ENCODE results near the gene INPP5A. TPM values are rescaled to one million over a fixed set of nuclear protein-coding genes. Genes with fewer than 3 reads are reported as not detected.
A peak's percentile ranks its signal among the peaks of the same experiment; 100 is the strongest.

Gene INPP5A
- total RNA-seq, 6 donors from 2014 or later = 28.6 to 81.7 (median 44.8) TPM

DNA sequence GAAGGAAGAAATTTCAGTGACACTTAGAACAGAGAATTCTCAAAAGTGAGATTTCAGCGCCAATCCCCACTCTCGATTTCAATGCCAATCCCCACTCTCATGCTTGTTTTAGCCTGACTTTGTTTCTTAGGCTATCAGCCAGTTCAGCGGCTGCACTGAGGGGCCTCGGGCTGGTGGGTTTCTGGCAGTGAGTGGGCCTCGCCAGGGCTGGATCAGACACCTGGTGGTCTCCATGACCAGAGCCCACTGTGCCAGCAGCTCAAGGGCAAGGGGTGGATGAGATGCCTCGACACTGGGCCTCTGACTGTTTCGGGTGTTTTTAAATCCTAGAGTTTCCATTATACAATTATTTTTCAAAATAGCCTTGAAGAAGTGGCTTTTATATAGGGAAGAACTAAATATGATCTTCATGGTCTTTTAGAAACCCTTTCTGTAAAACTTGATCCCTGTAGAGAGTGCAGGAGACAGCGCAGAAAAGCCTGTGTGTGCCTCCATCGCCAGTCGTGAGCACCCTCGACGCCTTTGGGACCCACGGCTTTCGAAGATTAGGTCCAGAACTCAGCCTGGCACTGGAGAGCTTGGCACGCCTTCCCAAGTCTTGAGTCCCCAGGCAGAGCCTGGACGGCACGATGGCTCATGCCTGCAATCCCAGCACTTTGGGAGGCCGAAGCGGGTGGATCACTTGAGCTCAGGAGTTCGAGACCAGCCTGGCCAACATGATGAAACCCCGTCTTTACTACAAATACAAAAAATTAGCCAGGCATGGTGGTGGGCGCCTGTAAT is 76.2 kb downstream of the INPP5A start:
- DNase-seq = no peak
- peaks cover 0 to 34% (median 3%) of the 10 kb centered on the region in 4 donors for H3K4me1 ChIP-seq
- ATAC-seq (ENCODE audit: low FRiP score in 2 of 2) = no peak
- no peaks in the 10 kb centered on the region for H3K27me3 ChIP-seq
- WGBS, 2 donors = 93 to 94% methylated on average over 22 of the region's 22 CpGs
- H3K4me3 ChIP-seq = no peak overlapping the region
- H3K27ac ChIP-seq = no peak overlapping the region
- peaks cover 0 to 10% (median 3%) of the 10 kb centered on the region in 4 donors for H3K36me3 ChIP-seq
- no peak for TF ChIP-seq POLR2AphosphoS5 (IDR thresholded peaks at IDR 0.05)
- no peak for TF ChIP-seq EP300 (IDR thresholded peaks at IDR 0.05)
- no peak for TF ChIP-seq POLR2A (IDR thresholded peaks at IDR 0.05)
- TF ChIP-seq, protein P1, sequence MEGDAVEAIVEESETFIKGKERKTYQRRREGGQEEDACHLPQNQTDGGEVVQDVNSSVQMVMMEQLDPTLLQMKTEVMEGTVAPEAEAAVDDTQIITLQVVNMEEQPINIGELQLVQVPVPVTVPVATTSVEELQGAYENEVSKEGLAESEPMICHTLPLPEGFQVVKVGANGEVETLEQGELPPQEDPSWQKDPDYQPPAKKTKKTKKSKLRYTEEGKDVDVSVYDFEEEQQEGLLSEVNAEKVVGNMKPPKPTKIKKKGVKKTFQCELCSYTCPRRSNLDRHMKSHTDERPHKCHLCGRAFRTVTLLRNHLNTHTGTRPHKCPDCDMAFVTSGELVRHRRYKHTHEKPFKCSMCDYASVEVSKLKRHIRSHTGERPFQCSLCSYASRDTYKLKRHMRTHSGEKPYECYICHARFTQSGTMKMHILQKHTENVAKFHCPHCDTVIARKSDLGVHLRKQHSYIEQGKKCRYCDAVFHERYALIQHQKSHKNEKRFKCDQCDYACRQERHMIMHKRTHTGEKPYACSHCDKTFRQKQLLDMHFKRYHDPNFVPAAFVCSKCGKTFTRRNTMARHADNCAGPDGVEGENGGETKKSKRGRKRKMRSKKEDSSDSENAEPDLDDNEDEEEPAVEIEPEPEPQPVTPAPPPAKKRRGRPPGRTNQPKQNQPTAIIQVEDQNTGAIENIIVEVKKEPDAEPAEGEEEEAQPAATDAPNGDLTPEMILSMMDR (IDR thresholded peaks at IDR 0.05) = no peak
- H3K9me3 ChIP-seq = no peaks in the 10 kb centered on the region

DNA sequence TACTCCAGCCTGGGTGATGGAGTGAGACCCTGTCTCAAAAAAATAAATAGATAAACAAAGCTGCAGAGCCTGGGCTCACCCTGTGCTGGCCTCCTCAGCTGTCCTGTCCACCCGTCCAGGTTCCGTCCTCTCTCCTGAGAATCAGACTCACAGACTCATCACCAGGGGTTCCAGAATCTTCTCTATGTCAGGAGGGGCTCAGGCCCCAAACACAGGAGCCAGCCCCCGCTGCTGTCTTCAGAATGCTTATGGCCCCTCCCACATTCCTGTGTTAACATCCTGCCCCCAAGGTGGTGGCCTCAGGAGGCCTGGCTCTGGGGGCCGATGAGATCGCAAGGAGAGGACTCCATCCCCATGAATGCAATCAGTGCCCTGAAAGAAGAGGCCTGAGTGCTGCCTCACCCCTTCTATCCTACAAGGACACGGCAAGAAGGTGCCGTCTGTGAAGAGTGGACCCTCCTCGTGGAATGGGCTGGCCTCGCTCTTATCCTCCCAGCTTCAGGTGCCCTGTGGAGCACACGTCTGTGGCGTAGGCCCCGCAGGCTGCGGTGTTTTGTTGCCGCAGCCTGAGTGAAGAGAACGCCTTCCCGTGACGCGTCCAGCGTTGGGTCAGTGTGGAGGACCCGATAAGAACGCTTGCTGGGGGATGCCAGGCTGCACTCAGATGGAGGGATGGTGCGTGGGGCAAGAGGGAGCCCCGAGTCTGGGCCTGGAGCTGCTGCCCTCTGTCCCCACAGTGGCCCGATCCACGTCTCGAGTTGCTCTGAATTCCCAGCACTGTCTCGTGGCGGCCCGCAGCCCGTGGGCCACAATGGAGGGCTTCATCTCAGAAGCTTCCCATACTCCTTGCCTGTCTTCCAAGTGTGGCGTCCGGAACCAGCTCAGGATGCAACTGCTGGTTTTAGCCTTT is 77.1 kb downstream of the INPP5A start:
- 92 to 95% methylated on average over 28 to 32 of the region's 32 CpGs for WGBS, 2 donors
- DNase-seq (no peak), ATAC-seq (ENCODE audit: low FRiP score in 2 of 2) (no peak)
- Histone ChIP-seq H3K27me3 (no peaks in the 10 kb centered on the region), H3K4me1 (peaks cover 0 to 34% (median 3%) of the 10 kb centered on the region in 4 donors), H3K9me3 (peaks cover under 1 to 7% (median 3%) of the 10 kb centered on the region in 4 donors), H3K4me3 (no peak overlapping the region), H3K36me3 (peaks cover 0 to 10% (median 3%) of the 10 kb centered on the region in 4 donors), H3K27ac (no peak overlapping the region)
- no peak for TF ChIP-seq POLR2AphosphoS5 (IDR thresholded peaks at IDR 0.05)
- TF ChIP-seq EP300 (IDR thresholded peaks at IDR 0.05) = no peak
- TF ChIP-seq, protein P1 (IDR thresholded peaks at IDR 0.05) = no peak
- no peak for TF ChIP-seq POLR2A (IDR thresholded peaks at IDR 0.05)

DNA sequence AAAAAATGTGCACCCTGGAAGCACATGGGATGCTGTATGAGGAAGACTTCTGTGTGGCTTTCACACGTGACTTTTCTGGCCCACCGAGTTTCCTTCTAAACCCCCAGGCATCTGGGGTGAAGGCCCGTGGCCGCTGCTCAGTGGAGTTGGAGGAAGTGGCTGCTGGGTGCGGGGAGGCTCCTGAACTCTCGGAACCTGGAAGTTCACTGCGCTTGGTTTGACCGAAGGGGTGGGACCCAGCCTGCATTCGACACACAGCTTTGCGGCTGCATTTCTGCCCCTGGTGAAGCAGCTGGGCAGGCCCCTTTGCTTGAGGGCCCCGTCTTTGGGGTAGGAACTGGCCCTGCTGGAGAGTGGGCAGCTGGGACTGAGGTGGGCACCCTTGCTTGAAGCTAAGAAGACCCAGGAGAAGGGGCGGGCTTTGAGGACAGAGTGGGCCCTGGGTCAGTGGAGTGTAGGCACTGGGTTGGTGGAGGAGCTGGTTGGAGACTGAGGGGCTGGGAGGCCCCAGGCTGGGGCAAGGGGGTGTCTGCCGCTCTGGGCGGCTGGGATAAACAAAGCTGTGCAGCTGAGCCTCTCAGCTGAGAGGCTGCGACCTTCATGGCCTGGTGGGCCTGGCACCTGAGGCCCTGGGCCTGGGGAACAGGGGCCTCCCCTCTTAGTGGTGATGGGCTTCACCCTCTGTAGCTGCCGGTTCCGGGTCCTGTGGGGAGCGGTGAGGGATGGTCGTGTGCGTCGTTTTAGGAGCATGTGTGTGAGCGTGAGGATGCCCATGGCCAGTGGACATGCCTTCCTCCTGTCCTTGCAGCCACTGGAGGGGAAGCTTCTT is 78.0 kb downstream of the INPP5A start:
- peaks cover 7 to 15% (median 8%) of the 10 kb centered on the region in 4 donors for H3K9me3 ChIP-seq
- H3K36me3 ChIP-seq = peaks cover 0 to 10% (median 3%) of the 10 kb centered on the region in 4 donors
- H3K27me3 ChIP-seq = no peaks in the 10 kb centered on the region
- 86 to 91% methylated on average over 9 to 21 of the region's 22 CpGs for WGBS, 2 donors
- TF ChIP-seq EP300 (IDR thresholded peaks at IDR 0.05) = no peak
- TF ChIP-seq, protein P1 (IDR thresholded peaks at IDR 0.05) = no peak
- no peak for TF ChIP-seq POLR2AphosphoS5 (IDR thresholded peaks at IDR 0.05)
- no peak for TF ChIP-seq POLR2A (IDR thresholded peaks at IDR 0.05)
- H3K4me3 ChIP-seq = no peak overlapping the region
- H3K27ac ChIP-seq = no peak overlapping the region
- peaks cover 0 to 29% (median 3%) of the 10 kb centered on the region in 4 donors for H3K4me1 ChIP-seq
- DNase-seq (no peak), ATAC-seq (ENCODE audit: low FRiP score in 2 of 2) (peak; percentile 4)

DNA sequence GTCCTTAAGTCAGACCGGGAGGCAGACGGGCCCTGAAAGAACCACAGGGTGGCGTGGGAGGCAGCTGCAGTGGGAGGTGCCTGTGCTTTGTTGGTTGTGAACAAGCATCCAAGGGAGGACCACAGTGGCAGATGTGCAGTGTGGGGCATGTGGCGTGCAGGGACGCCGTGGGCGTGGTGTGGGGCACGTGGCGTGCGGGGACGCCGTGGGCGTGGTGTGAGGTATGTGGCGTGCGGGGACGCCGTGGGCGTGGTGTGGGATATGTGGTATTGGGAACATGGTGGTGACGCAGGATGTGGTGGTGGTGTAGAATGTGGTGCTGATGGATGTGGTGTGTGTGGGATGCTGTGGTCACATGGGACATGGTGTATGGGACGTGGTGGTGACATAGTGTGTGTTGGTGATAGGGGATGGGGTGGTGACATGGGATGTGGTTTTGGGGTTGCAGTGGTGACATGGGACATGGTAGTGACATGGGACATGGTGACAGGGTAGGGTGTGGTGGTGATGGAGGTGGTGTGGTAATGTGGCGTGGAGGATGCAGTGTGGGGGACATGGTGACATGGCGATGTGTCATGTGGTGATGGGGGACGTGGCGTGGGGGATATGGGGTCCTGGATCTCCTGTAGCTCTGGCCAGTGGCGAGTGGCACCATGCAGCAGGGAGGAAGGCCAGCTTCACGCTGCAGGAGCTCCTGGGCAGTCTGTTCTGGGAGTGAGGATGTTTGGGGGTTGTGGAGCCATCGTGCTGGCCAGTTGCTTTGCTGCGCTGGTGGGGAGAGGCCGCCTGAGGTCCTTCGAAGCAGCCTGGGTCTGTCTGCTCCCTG is 78.8 kb downstream of the INPP5A start:
- Histone ChIP-seq H3K9me3 (peaks cover 7 to 16% (median 8%) of the 10 kb centered on the region in 4 donors), H3K36me3 (peaks cover 0 to 10% (median 3%) of the 10 kb centered on the region in 4 donors), H3K4me1 (peaks cover 0 to 29% (median 3%) of the 10 kb centered on the region in 4 donors), H3K4me3 (no peak overlapping the region), H3K27me3 (no peaks in the 10 kb centered on the region), H3K27ac (no peak overlapping the region)
- ATAC-seq (ENCODE audit: low FRiP score in 2 of 2) (peak; percentile 23 to 57), DNase-seq (no peak)
- TF ChIP-seq EP300 (IDR thresholded peaks at IDR 0.05) = peak in 2 of 4 donors; percentile 31 to 61
- TF ChIP-seq POLR2AphosphoS5 (IDR thresholded peaks at IDR 0.05) = peak; percentile 65 to 70
- TF ChIP-seq, protein P1 (IDR thresholded peaks at IDR 0.05) = no peak
- TF ChIP-seq POLR2A (IDR thresholded peaks at IDR 0.05) = no peak
- WGBS, 2 donors = 83 to 92% methylated on average over 26 to 30 of the region's 30 CpGs

Measured in upper lobe of left lung (tissue), 6 donors.